Gastroesophageal sphincter (tissue), 2 donors: ENCODE data around the gene TEX53.

Experiments used
- POLR2A ChIP-seq, 2 donors: fragments of 450-650 bp; IDR thresholded peaks; one replicate each; pipeline ENCODE4 v1.6.1; 2017; ENCODE audit warnings: antibody characterized with exemption in 2 of 2, mild to moderate bottlenecking in 2 of 2, moderate library complexity in 1 of 2
- POLR2AphosphoS5 ChIP-seq: sonication (generic); formaldehyde crosslinking; IDR thresholded peaks from one replicate; pipeline ENCODE4 v1.6.1; 2017; ENCODE audit warnings: antibody characterized with exemption

DNA sequence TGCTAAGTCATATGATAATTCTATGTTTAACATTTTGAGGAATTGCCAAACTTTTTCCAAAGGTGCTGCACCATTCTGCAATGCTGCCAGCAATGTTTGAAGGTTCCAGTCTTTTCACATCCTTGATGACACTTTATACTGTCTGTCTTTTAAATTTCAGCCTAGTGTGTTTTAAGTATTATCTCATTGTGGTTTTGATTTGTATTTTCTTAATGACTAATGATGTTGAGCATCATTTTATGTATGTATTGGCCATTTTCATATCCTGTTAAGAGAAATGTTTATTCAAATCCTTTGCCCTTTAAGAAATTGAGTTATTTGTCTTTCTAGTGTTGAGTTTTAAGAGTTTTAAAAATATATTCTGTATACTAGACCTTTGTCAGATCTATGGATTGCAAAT, 29.4 kb upstream of the TEX53 start:
- TF ChIP-seq POLR2AphosphoS5 = no peak
- no peak for TF ChIP-seq POLR2A (IDR thresholded peaks at IDR 0.05)
